ENCODE results near the gene SLC30A7.
"Not testable (repeated sequence)": the region's sequence is repeated elsewhere in the genome, so short reads cannot be mapped to it uniquely, and the experiment has no call there.

Gene SLC30A7, protein sequence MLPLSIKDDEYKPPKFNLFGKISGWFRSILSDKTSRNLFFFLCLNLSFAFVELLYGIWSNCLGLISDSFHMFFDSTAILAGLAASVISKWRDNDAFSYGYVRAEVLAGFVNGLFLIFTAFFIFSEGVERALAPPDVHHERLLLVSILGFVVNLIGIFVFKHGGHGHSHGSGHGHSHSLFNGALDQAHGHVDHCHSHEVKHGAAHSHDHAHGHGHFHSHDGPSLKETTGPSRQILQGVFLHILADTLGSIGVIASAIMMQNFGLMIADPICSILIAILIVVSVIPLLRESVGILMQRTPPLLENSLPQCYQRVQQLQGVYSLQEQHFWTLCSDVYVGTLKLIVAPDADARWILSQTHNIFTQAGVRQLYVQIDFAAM

DNA sequence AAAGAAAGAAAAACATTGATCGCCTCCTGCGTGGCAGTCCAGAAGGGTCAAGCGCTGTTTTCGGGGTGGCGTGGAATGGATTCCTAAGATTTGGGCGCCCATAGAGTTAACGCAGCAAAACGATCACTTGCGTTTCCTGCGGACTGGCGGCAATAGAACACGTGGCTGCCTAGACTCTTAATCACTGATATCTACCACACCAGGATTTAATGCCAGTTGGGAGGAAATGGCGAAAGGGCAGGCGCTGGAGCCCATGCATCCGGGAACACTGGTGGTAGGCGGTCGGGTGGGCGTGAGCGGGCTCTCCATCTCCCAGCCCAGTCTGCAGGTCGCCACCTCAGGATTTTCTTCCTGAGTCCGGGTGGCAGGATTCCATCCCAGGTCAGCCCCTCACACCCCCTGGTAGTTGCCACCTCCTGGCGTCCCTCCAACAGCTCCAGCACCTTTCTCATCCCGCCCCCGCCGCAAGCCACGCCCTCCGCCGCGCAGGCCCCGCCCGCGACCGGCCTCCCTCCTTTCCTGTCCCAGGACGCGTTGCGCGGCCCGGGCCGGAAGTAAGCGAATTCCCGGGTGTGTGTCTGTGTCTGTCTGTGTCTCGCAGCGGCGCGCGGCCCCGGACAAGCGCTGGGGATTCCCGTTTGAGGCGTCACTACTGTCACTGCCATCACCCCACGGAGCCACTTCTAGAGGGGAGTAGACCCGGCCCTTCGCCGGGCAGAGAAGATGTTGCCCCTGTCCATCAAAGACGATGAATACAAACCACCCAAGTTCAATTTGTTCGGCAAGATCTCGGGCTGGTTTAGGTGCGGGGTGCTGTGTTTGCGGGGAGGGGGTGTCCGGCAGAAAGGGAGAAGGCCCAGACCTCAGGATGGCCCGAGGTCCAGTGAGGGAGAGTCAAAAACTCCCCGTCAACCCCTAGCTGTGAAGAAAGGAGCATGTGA is at the start of gene SLC30A7:
Gene SLC30A7 (plus strand): TSS at position 551 of the 941 bp plus-strand sequence. CDS start 173 bp downstream, at position 724.
- peak; percentile 89 for DNase-seq (ENCODE audit: low read depth)

DNA sequence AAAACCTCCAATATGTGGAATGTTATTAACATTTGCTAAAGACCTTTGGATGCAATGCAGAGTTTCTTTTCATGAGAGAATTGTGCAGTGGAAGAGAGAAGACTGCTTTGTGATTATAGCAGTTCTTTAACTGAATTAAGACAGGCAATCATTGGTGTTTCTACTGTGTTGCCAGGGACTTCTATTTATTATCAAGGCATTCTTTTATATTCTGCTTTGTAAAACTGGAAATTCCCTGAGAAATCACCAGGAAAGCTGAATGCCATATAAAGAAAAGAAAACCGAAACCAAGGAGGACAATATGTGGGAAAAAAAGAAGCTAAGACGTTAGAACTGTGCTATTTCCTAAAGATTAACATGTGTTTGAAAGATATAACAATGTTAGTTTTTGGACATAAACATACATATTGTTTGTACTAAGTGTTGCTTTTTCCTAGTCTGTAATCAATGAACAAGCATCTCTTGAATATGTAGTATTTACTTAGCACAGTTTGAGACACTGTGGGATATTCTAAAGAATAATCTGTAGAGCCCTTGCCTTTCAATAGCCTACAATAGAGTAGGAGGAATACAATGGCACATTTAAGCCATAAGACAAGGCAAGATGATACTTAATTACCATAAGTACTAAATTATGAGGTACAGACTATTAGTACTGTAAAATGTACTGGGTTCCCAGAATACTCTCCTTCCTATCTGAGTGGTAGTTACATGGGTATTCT is 48.4 kb upstream of the SLC30A7 start:
- DNase-seq (ENCODE audit: low read depth), result peak; percentile 10

- DNase-seq (ENCODE audit: low read depth), result no peak
Observed at GRCh38 chr1:100851726-100852125, 44.2 kb upstream of the SLC30A7 start.

- DNase-seq (ENCODE audit: low read depth), result no peak
Observed at GRCh38 chr1:100852976-100853375, 42.9 kb upstream of the SLC30A7 start.

GRCh38 chr1:100855116-100855515 is 40.8 kb upstream of the SLC30A7 start:
- peak; percentile 46 for DNase-seq (ENCODE audit: low read depth)

DNA sequence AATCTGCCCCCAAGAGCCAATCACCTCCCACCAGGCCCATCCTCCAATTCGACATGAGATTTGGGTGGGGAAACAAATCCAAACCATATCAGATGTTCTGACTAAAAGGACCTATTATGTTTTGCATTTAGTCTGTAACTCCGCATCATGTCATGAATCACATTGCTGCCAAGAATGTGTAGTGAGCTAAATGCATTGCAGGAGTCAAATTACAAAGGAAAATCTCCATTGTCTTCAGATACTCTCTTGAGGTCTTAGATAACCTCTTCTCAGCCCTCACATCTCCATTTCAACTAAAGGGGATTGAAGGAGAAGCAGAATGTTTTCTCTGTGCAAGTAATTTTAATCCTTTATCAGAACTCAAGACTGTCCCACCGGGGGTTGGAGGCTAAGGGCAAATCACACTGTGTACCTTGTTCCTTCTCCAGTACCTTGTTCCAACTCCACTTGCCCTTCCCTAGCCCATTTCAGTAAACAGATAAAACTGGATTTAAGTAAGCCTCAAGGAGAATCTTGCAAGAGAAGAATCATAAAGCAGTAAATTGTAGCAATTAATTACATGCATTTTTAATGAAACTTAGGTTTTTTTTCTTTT is 35.4 kb upstream of the SLC30A7 start:
- DNase-seq (ENCODE audit: low read depth), result peak; percentile 44

- peak; percentile 45 for DNase-seq (ENCODE audit: low read depth)
Observed at GRCh38 chr1:100861379-100861778, 34.5 kb upstream of the SLC30A7 start.

DNA sequence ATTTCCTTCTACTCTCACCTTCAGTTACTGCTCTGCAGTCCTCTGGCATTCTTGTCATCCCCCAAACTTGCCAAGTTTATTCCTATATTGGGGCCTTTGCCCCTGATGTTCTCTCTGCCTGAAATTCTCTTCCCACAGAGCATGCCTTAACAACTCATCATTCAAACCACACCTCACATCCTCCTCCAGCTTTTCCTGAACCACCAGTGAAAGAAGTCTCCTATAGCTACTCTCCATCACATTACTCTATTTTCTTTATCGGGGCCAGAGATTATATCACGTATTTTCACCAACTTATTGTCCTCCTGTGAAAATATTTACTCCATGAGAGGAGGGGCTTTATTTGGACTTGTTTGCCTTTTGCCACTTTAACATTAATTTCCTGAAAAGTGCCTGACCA is 33.3 kb upstream of the SLC30A7 start:
- no peak for DNase-seq (ENCODE audit: low read depth)

DNA sequence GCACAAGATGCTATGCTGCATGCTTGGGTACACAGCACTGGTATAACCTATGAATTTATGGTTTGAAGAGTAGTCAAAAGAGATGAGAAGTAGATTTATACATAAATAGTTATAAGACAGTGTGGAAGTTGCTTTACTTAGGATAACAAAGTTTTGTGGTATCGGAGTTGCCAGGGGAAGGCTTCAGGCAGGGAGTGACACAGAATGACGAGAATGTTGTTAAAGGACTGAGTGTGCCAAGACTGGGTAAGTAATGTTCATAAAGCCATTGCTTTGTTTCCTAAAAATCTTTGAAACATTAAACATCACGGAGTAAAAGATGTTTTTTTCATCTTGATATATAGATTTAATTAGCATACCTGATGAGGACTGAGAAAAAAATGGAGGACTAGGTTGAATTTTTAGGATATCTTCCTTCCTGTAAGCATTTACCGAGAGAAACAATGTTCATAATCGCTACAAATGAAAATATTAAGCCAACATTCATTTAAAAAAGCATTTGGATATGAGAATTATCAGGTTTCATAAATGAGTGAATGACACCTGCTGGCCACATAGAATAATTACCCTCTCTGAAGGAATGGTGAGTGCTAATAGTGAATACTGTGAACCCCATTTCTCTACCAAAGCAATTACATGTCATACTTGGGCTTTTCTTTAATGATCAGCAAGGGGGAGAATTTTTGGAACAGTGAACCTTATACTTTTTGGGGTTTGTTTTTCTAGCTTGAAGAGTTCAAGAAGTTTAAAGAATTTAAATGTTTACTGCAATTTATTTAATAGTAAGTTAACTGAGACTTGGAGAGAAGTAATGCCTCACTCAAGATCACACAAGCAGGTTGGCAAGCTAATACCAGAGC is 29.6 kb upstream of the SLC30A7 start:
- peak; percentile 55 for DNase-seq (ENCODE audit: low read depth)

- no peak for DNase-seq (ENCODE audit: low read depth)
Observed at GRCh38 chr1:100866901-100867206, 29.0 kb upstream of the SLC30A7 start.

- peak; percentile 36 for DNase-seq (ENCODE audit: low read depth)
Observed at GRCh38 chr1:100868364-100868995, 27.4 kb upstream of the SLC30A7 start.

- no peak for DNase-seq (ENCODE audit: low read depth)
Observed at GRCh38 chr1:100869996-100870395, 25.9 kb upstream of the SLC30A7 start.

DNA sequence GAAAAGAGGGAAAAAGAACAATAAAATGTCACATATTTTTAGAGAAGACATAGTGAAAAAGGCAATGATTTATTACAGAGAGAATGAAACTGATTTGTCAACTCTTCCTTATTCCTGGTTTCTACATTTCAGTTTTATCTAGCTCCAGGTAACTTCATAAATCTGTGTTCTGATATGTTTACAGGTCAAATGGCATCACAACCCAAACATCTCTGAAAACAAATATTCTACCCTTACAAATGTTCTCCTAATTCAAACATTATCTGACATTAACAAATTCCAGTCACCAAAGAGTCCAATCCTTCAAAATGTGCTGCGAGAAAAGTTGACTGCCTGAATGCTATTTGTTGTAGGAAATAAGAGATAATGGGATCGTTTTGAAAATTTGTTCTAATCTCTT is 21.5 kb upstream of the SLC30A7 start:
- no peak for DNase-seq (ENCODE audit: low read depth)

DNA sequence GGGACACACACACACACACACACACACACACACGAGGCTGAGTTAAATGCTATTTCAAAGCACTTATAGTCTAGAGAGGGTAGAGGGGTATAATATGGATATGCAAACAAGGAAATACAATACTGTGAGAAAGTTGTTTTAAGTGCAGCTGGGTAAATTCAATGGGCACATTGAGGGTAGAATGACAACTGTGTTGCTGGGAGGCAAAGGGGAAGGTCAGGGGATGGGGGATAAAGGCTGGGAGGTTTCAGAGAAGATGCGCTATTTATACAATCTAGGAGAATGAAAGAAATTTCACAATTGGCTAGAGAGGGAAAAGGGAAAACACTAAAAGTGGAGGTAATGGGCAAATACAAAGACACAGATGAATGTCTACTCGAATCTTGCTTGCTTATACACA is 20.7 kb upstream of the SLC30A7 start:
- no peak for DNase-seq (ENCODE audit: low read depth)

- DNase-seq (ENCODE audit: low read depth), result no peak
Observed at GRCh38 chr1:100876291-100876690, 19.6 kb upstream of the SLC30A7 start.

GRCh38 chr1:100879422-100879821 is 16.5 kb upstream of the SLC30A7 start:
- DNase-seq (ENCODE audit: low read depth), result no peak

DNA sequence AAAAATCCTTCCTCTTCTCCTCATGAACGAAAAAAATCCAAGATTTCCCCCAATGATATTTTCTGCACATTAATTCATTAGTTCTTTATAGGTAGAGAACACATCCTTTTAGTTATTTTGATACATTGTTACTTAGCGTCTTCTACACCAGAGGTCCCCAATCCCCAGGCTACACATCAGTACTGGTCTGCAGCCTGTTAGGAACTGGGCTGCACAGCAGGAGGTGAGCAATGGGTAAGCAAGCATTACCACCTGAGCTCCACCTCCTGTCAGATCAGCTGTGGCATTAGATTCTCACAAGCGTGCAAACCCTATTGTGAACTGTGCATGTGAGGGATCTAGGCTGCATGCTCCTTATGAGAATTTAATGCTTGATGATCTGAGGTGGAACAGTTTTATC is 14.2 kb upstream of the SLC30A7 start:
- DNase-seq (ENCODE audit: low read depth), result no peak

GRCh38 chr1:100882698-100883097 is 13.2 kb upstream of the SLC30A7 start:
- no peak for DNase-seq (ENCODE audit: low read depth)

- DNase-seq (ENCODE audit: low read depth), result peak; percentile 52
Observed at GRCh38 chr1:100883963-100884362, 11.9 kb upstream of the SLC30A7 start.

GRCh38 chr1:100889007-100889406 is 6.9 kb upstream of the SLC30A7 start:
- DNase-seq (ENCODE audit: low read depth), result not testable (repeated sequence)
